C1 segment of cervical spinal cord (tissue), 14 donors: ENCODE measurements around the gene ARHGEF2.

ENCODE experiments used
- DNase-seq, 14 donors: peaks; one replicate each; lab custom pipeline; 2025; lab: John Stamatoyannopoulos, UW

Gene ARHGEF2

DNA sequence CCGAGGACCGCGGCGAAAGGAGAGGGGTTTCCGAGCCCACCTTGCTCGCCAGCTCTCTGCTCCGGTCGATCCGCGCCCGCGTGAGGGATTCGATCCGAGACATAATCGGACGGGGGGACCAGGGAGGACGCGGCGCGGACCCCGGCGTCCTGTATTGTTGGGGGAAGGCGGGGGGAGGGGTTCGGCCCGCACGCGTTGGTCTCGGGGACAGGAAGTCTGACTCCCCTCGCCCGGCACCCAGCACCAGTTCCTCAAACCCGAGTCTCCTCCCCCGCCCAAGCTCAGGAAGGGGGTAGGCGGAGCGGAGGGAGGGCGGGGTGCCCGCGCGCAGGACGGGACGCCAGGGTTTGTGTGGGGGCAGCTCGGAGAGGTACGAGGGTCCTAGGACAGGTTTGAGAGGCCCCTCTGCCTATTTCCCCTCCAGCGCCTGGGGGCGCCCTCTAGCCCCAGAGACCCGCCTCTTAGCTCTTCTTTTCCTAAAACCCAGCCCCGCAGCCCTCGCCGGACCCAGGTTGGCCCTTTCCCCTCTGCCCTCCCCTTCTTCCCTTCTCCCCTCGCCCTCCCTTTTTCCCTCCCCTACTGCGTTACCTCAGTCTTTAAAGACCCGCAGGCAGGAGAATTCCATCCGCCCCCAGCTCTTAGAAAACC, at the start of gene ARHGEF2:
Gene ARHGEF2 (minus strand): TSS at position 223 of the 648 bp plus-strand sequence. CDS start 120 bp downstream, at position 103.
- DNase-seq, result peak in 12 of 14 donors; percentile 45 to 80 (median 62)

GRCh38 chr1:156026588-156026987, 48.2 kb upstream of the ARHGEF2 start:
- DNase-seq, result no peak

DNA sequence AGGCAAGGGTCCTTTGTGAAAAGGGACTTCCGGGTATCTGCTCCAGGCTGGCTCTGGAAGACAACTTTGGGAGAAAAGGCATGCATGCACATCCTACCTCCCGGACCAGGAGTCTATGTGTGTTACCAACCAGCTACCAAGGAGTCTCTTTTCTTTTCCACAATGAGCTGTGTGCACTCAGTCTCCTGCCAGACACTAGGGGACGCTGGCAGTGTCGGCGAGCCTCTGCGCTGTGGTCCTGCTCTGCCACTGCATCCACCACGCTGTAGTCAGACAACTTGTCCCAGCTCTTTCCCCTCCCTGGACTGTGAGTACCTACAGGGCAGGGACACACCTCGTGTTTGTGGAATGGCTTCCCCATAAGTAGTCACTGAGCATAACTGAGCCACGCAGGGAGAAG, 47.5 kb upstream of the ARHGEF2 start:
- DNase-seq, result no peak

DNA sequence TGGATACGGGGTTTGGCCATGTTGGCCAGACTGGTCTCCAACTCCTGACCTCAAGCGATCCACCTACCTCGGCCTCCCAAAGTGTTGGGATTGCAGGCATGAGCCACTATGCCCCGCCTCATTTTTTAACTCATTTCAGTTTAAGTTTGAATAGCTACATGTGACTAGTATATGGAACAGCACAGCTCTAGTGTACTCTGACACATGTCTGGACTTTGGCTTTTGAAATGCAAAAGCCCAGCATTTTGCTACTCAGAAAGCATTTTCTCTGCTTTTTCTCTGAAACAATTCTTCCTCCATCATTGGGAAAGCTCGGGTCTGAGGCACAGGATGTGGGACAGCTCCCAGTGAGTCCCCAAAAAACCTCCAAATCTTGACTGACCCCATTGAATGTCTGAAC, 46.5 kb upstream of the ARHGEF2 start:
- no peak for DNase-seq

- DNase-seq, result no peak
These were observed 43.6 kb upstream of the ARHGEF2 start for GRCh38 chr1:156021954-156022353.

DNA sequence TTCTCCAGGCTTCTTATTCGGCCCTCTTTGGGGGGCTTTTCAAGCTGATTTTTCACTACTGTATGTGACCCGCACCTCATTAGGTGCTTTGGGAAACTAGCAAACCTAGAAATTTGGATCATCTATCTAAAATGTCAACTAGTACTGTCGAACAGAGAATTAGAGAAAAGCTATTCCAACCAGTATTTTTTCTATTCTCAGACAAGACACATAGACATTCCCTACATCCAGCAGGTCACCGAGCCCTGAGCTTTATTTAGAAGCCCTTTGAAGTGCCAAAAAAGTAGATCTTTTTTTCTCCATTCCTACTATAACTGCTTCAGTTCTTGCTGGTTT, 42.7 kb upstream of the ARHGEF2 start:
- DNase-seq, result no peak

DNA sequence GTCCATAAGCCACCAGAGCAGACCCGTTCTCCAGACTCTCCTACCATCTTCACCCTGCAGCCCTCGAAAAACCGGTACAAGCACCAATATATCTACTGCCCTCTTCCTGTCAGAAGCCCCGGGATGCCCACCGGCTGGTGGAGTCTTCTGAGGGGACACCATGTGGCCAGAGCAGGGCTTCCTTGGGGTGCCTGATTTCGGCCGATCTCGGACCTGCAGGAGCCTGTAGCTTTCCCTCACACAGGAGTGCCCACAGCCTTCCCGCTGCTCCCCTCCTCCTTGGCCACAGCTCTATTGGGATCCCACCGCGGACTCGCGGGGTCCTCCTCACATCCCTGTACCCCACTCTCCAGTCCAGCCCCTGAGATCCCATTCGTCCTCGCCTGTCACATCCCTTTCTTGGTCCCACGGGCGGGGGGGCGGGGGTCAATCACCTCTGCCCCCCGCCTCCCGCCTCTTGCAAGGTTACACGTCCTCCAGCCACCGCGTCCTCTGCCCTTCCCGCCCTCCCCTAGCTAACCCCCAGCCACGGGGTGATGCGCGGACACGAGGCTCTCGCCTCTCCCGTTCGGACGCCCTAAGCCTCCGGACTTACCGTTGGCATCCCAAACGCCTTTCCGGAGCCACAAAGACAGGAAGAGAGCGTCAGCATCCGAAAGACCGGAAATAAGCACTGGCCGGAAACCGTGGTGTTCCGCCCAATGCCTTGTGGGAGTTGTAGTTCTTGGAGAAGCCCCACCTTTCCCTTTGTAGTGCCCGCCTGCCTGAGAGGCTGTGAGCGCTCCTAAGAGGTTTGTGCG, 42.1 kb upstream of the ARHGEF2 start, which contains the start of gene SSR2:
Gene SSR2 (minus strand): TSS at position 659 of the 800 bp plus-strand sequence. CDS start 784 bp downstream, outside the sequence.
- peak; percentile 14 to 93 (median 84) for DNase-seq

GRCh38 chr1:156019946-156020292, 41.6 kb upstream of the ARHGEF2 start:
- no peak for DNase-seq

DNA sequence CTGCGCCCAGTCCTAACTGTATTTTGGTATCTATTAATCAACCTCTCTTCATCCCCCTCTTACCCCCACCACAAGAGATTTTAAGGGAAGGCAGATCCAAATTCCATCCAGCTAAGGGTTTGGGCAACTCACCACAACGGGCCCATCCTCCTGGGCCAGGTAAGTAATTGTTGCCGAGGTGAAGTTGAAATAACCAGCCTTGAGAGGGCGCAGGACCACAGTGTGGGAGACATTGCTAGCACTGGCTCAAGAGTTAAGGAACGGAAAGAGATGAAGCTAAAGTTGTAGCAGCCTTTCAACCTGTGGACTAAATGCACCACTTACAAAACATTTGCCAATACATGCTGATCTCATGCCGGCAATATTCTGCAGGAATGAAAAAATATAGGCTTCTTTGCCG, 36.5 kb upstream of the ARHGEF2 start:
- DNase-seq, result no peak

- no peak for DNase-seq
These were observed 33.9 kb upstream of the ARHGEF2 start for GRCh38 chr1:156012051-156012817.

GRCh38 chr1:156009404-156009803, 31.1 kb upstream of the ARHGEF2 start:
- DNase-seq, result no peak

- DNase-seq, result no peak
These were observed 28.5 kb upstream of the ARHGEF2 start for GRCh38 chr1:156006666-156007376.

- DNase-seq, result no peak
These were observed 26.7 kb upstream of the ARHGEF2 start for GRCh38 chr1:156004843-156005584.

DNA sequence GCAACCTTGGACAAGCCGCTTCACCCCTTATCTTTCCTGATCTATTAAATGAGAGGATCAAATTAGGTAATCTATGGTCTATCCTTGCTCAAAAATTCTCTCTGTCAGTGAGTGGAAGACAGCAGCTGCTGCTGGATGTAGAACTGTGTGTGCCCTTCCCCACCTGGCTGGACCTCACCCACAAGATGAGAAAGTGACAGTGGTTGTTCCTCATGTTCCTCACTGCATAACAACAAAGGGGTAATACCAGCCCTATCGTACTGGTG, 25.5 kb upstream of the ARHGEF2 start:
- DNase-seq, result no peak

DNA sequence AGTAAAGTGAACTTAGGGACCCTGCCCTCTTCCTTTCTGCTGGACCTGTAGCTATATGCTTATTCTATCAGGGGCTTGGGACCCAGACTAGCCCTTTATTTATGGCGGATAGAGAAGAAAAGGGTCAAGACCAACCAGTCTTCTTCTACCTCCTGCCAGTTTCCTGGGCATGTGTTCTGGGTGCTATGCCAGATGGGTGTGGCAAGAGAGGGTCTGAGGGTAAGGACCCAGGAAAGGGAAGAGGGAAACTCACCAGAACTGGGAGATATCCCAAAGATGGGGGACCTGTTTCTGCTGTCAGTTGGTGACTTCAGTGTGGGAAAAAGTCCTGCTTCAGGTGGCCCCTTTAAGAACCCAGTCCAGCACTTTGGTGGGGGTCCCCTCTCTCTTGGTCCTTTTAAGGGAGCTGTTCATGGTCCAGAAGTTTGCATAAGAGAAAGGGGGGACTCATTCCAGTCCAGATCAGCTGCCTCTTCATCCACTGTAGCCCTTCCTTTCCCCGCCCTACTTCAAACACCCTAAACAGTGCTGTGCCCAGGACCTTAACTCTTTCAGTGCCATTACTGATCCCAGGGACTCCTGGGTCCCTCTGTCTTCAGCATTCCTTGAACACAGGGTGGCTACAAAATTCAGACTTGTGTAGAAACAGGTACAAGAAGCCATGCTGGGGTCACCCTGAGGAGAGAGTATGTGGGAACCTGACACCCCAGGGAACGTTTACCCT, 24.0 kb upstream of the ARHGEF2 start:
- no peak for DNase-seq

DNA sequence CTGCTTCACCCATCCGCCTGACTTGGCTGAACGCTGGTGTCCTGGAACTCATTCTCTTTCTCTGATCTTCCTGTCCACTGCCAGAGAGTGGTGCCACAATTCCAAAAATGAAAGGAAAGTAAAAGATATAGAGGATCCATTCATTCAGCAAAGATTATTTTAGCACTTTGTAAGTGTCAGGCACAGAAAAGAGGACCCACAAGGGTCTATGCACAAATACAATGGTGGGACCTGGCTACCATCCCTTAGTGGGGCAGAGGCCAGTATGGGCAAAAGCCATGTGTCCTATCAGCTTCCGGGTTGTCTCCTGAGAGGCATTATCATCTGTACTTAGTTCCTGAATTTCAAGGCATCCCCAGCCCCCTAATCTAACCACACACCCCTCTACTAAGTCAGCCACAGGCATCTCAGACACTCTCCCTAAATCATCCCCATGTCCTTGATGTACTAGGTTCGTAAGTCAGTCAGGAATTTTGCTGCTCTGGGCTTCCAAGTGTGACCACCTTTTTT, 23.4 kb upstream of the ARHGEF2 start:
- no peak for DNase-seq

DNA sequence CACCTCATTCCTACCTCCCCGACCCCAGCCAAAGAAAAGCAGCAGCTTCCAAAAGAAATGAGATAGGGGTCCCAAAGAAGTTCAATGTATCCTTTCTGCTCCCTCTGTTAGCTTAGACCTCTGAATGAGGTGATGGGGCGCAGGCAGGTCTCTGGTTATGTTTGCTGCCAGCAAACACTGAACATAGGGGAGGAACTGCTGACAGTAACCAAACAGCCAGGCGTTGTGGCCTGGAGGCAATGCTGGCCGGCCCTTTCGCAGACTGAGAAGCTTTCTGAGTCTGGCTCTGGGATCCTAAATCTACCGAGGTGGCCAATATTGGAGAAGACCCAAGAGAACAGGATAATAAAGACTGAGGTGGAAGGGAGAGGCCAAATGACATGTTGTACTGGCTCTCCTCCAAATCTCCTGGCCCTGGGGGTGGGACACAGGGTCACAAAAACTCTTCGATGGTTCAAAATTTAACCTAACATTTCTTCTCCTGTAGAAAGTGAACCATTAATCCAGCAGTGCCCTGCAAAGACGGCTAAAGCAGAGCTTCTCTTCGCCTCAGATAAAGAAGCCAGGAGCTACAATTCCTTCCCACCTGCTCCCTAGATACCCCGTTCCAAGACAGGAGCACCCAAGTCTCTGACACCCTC, 22.8 kb upstream of the ARHGEF2 start:
- DNase-seq, result no peak

DNA sequence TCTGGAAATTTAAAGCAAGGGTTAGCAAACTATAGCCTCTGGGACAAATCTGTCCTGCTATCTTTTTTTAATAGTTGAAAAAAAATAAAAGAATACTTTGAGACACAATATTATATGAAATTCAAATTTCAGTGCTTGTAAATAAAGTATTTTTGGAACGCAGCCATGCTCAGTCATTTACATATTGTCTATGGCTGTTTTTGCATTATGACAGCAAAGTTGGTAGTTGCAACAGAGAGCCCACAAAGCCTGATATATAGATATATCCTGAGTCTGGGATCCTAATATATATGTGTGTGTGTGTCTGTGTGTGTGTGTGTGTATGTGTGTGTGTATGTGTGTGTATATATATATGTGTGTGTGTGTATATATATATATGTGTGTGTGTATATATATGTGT, 21.6 kb upstream of the ARHGEF2 start:
- no peak for DNase-seq

DNA sequence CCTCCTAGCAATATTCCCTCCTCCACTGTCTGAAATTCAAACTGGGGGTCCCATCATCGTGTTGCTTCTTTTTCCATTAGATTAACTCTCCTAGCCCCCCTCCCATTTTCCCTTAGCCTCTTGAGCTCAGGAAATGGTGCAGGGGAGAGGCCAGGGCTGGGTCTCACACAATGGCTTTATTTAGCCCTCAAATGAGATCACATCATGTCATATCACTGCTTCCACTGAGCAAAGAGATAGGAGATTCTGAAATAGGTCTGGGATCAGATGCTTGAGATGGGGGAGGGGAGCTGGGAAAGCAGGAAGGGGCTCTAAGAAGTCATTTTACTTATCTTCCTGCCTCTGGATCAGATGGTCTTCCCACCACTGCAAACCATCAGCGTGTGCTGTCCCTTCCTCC, 17.8 kb upstream of the ARHGEF2 start:
- no peak for DNase-seq

- DNase-seq, result no peak
These were observed 15.2 kb upstream of the ARHGEF2 start for GRCh38 chr1:155993595-155993994.
